ENCODE data around the gene VAMP5. TPM values are rescaled to one million over a fixed set of nuclear protein-coding genes. Genes with fewer than 3 reads are reported as not detected.
A peak's percentile ranks its signal among the peaks of the same experiment; 100 is the strongest.
"Not testable (repeated sequence)": the region's sequence is repeated elsewhere in the genome, so short reads cannot be mapped to it uniquely, and the experiment has no call there.

Gene VAMP5
- total RNA-seq, 1 donor from 2014 or later = 4.2 TPM

GRCh38 chr2:85541753-85542457 is 42.3 kb upstream of the VAMP5 start:
- H3K36me3 Mint-ChIP-seq (ENCODE audit: insufficient read depth) = peaks cover 33% of the 10 kb centered on the region

GRCh38 chr2:85542777-85543176 is 41.5 kb upstream of the VAMP5 start:
- H3K4me3 Mint-ChIP-seq (ENCODE audit: low read depth) = peak overlapping the region; percentile 1
- H3K27ac Mint-ChIP-seq = peak overlapping the region; percentile 81
- TF ChIP-seq CTCF (IDR thresholded peaks at IDR 0.05; ENCODE audit: unreplicated experiment) = no peak
- H3K4me1 Mint-ChIP-seq (ENCODE audit: low read depth) = peaks cover 31% of the 10 kb centered on the region
- no peak for DNase-seq (ENCODE audit: low spot score, unreplicated experiment)
- H3K36me3 Mint-ChIP-seq (ENCODE audit: insufficient read depth) = peaks cover 33% of the 10 kb centered on the region
- no peaks in the 10 kb centered on the region for H3K27me3 Mint-ChIP-seq
- no peaks in the 10 kb centered on the region for H3K9me3 Mint-ChIP-seq (ENCODE audit: low read depth)

More at GRCh38 chr2:85541753-85542457, 42.3 kb upstream of the VAMP5 start:
- H3K4me3 Mint-ChIP-seq (ENCODE audit: low read depth) = peak overlapping the region; percentile 93
- no peak for DNase-seq (ENCODE audit: low spot score, unreplicated experiment)
- TF ChIP-seq CTCF (IDR thresholded peaks at IDR 0.05; ENCODE audit: unreplicated experiment) = no peak
- no peaks in the 10 kb centered on the region for H3K27me3 Mint-ChIP-seq
- H3K4me1 Mint-ChIP-seq (ENCODE audit: low read depth) = peaks cover 39% of the 10 kb centered on the region
- H3K27ac Mint-ChIP-seq = no peak overlapping the region
- H3K9me3 Mint-ChIP-seq (ENCODE audit: low read depth) = no peaks in the 10 kb centered on the region

- not testable (repeated sequence) for H3K27me3 Mint-ChIP-seq; H3K9me3 Mint-ChIP-seq (ENCODE audit: low read depth); H3K4me3 Mint-ChIP-seq (ENCODE audit: low read depth); DNase-seq (ENCODE audit: low spot score, unreplicated experiment)
- H3K27ac Mint-ChIP-seq = peak overlapping the region; percentile 79
- H3K4me1 Mint-ChIP-seq (ENCODE audit: low read depth) = peaks cover 31% of the 10 kb centered on the region
- H3K36me3 Mint-ChIP-seq (ENCODE audit: insufficient read depth) = peaks cover 33% of the 10 kb centered on the region
Measured at GRCh38 chr2:85544254-85544691, 40.0 kb upstream of the VAMP5 start.

- peaks cover 31% of the 10 kb centered on the region for H3K4me1 Mint-ChIP-seq (ENCODE audit: low read depth)
- peaks cover 33% of the 10 kb centered on the region for H3K36me3 Mint-ChIP-seq (ENCODE audit: insufficient read depth)
- H3K9me3 Mint-ChIP-seq (ENCODE audit: low read depth); DNase-seq (ENCODE audit: low spot score, unreplicated experiment); H3K27me3 Mint-ChIP-seq; H3K4me3 Mint-ChIP-seq (ENCODE audit: low read depth): not testable (repeated sequence)
- peak overlapping the region; percentile 35 for H3K27ac Mint-ChIP-seq
Measured at GRCh38 chr2:85544915-85545779, 39.1 kb upstream of the VAMP5 start.

GRCh38 chr2:85545780-85546240 is 38.4 kb upstream of the VAMP5 start:
- peaks cover 32% of the 10 kb centered on the region for H3K36me3 Mint-ChIP-seq (ENCODE audit: insufficient read depth)
- H3K4me3 Mint-ChIP-seq (ENCODE audit: low read depth) = no peak overlapping the region
- H3K9me3 Mint-ChIP-seq (ENCODE audit: low read depth) = no peaks in the 10 kb centered on the region
- no peak for DNase-seq (ENCODE audit: low spot score, unreplicated experiment)
- TF ChIP-seq CTCF (IDR thresholded peaks at IDR 0.05; ENCODE audit: unreplicated experiment) = no peak
- peak overlapping the region; percentile 26 for H3K27ac Mint-ChIP-seq
- H3K4me1 Mint-ChIP-seq (ENCODE audit: low read depth) = peaks cover 25% of the 10 kb centered on the region
- H3K27me3 Mint-ChIP-seq = no peaks in the 10 kb centered on the region

GRCh38 chr2:85547089-85547858 is 37.0 kb upstream of the VAMP5 start:
- no peak for TF ChIP-seq CTCF (IDR thresholded peaks at IDR 0.05; ENCODE audit: unreplicated experiment)
- H3K9me3 Mint-ChIP-seq (ENCODE audit: low read depth) = no peaks in the 10 kb centered on the region
- H3K4me3 Mint-ChIP-seq (ENCODE audit: low read depth) = no peak overlapping the region
- H3K4me1 Mint-ChIP-seq (ENCODE audit: low read depth) = peaks cover 13% of the 10 kb centered on the region
- H3K27ac Mint-ChIP-seq = peak overlapping the region; percentile 26
- H3K36me3 Mint-ChIP-seq (ENCODE audit: insufficient read depth) = peaks cover 31% of the 10 kb centered on the region
- no peaks in the 10 kb centered on the region for H3K27me3 Mint-ChIP-seq
- no peak for DNase-seq (ENCODE audit: low spot score, unreplicated experiment)

Data from progenitor cell of endocrine pancreas (in vitro differentiated cells).